ENCODE data around the gene STK11. TPM values are rescaled to one million over a fixed set of nuclear protein-coding genes. Genes with fewer than 3 reads are reported as not detected.
A peak's percentile ranks its signal among the peaks of the same experiment; 100 is the strongest.

Gene STK11
- total and polyA plus RNA-seq, 5 donors from 2014 or later = 11.9 to 71.4 (median 22.0) TPM

- no peaks in the 10 kb centered on the region for H3K27me3 Mint-ChIP-seq
These were observed 22.8 kb downstream of the STK11 start for GRCh38 chr19:1228161-1228957.

GRCh38 chr19:1229056-1229923, 23.7 kb downstream of the STK11 start:
- DNase-seq (no peak), ATAC-seq (ENCODE audit: low read depth in 2 of 2) (no peak)
- Histone ChIP-seq H3K36me3 (ENCODE audit: control insufficient read depth, insufficient read depth, low read length) (no peaks in the 10 kb centered on the region), H3K4me3 (ENCODE audit: low read depth, low read length) (no peak overlapping the region), H3K27ac (ENCODE audit: insufficient read depth, low read length, poor library complexity, severe bottlenecking) (no peak overlapping the region), H3K9me3 (ENCODE audit: control insufficient read depth in 2 of 2, low read length in 2 of 2) (no peaks in the 10 kb centered on the region), H3K4me1 (ENCODE audit: control insufficient read depth, insufficient read depth, low read length, poor library complexity, severe bottlenecking) (no peaks in the 10 kb centered on the region), H3K27me3 (ENCODE audit: control insufficient read depth, insufficient read depth, low read length) (no peaks in the 10 kb centered on the region)
- no peaks in the 10 kb centered on the region for H3K27me3 Mint-ChIP-seq
- no peaks in the 10 kb centered on the region for H3K9me3 Mint-ChIP-seq
- peaks cover 0 to 2% (median 0%) of the 10 kb centered on the region in 4 donors for H3K4me1 Mint-ChIP-seq
- H3K36me3 Mint-ChIP-seq = no peaks in the 10 kb centered on the region
- H3K4me3 Mint-ChIP-seq = no peak overlapping the region
- H3K27ac Mint-ChIP-seq = no peak overlapping the region

More at GRCh38 chr19:1228161-1228957, 22.8 kb downstream of the STK11 start:
- Mint-ChIP-seq H3K4me1 (peaks cover 0 to 2% (median 0%) of the 10 kb centered on the region in 4 donors), H3K36me3 (no peaks in the 10 kb centered on the region), H3K9me3 (no peaks in the 10 kb centered on the region), H3K4me3 (no peak overlapping the region), H3K27ac (no peak overlapping the region)
- ATAC-seq (ENCODE audit: low read depth in 2 of 2) (no peak), DNase-seq (no peak)
- no peaks in the 10 kb centered on the region for H3K9me3 ChIP-seq (ENCODE audit: control insufficient read depth in 2 of 2, low read length in 2 of 2)
- no peaks in the 10 kb centered on the region for H3K27me3 ChIP-seq (ENCODE audit: control insufficient read depth, insufficient read depth, low read length)
- no peaks in the 10 kb centered on the region for H3K4me1 ChIP-seq (ENCODE audit: control insufficient read depth, insufficient read depth, low read length, poor library complexity, severe bottlenecking)
- no peak overlapping the region for H3K4me3 ChIP-seq (ENCODE audit: low read depth, low read length)
- H3K36me3 ChIP-seq (ENCODE audit: control insufficient read depth, insufficient read depth, low read length) = no peaks in the 10 kb centered on the region
- H3K27ac ChIP-seq (ENCODE audit: insufficient read depth, low read length, poor library complexity, severe bottlenecking) = no peak overlapping the region

GRCh38 chr19:1229924-1230782, 24.6 kb downstream of the STK11 start:
- Mint-ChIP-seq H3K9me3 (no peaks in the 10 kb centered on the region), H3K36me3 (no peaks in the 10 kb centered on the region), H3K4me1 (peaks cover 0 to 2% (median 0%) of the 10 kb centered on the region in 4 donors), H3K4me3 (no peak overlapping the region), H3K27me3 (no peaks in the 10 kb centered on the region), H3K27ac (no peak overlapping the region)
- Histone ChIP-seq H3K4me3 (ENCODE audit: low read depth, low read length) (no peak overlapping the region), H3K4me1 (ENCODE audit: control insufficient read depth, insufficient read depth, low read length, poor library complexity, severe bottlenecking) (no peaks in the 10 kb centered on the region), H3K27ac (ENCODE audit: insufficient read depth, low read length, poor library complexity, severe bottlenecking) (no peak overlapping the region), H3K9me3 (ENCODE audit: control insufficient read depth in 2 of 2, low read length in 2 of 2) (no peaks in the 10 kb centered on the region), H3K27me3 (ENCODE audit: control insufficient read depth, insufficient read depth, low read length) (no peaks in the 10 kb centered on the region), H3K36me3 (ENCODE audit: control insufficient read depth, insufficient read depth, low read length) (no peaks in the 10 kb centered on the region)
- DNase-seq (no peak), ATAC-seq (ENCODE audit: low read depth in 2 of 2) (no peak)

- DNase-seq = no peak
- no peaks in the 10 kb centered on the region for H3K27me3 Mint-ChIP-seq
These were observed 25.4 kb downstream of the STK11 start for GRCh38 chr19:1230783-1231489.

GRCh38 chr19:1231729-1232637, 26.4 kb downstream of the STK11 start:
- H3K9me3 ChIP-seq (ENCODE audit: control insufficient read depth in 2 of 2, low read length in 2 of 2) = no peaks in the 10 kb centered on the region
- H3K4me1 Mint-ChIP-seq = peaks cover 0 to 2% (median 0%) of the 10 kb centered on the region in 4 donors
- H3K27ac Mint-ChIP-seq = peak overlapping the region in 1 of 3 donors; percentile 86
- H3K27me3 Mint-ChIP-seq = no peaks in the 10 kb centered on the region
- peak overlapping the region in 1 of 4 donors; percentile 62 for H3K4me3 Mint-ChIP-seq
- no peak overlapping the region for H3K4me3 ChIP-seq (ENCODE audit: low read depth, low read length)
- H3K36me3 Mint-ChIP-seq = no peaks in the 10 kb centered on the region
- H3K9me3 Mint-ChIP-seq = no peaks in the 10 kb centered on the region
- no peak for DNase-seq
- peaks cover 2% of the 10 kb centered on the region for H3K4me1 ChIP-seq (ENCODE audit: control insufficient read depth, insufficient read depth, low read length, poor library complexity, severe bottlenecking)
- no peaks in the 10 kb centered on the region for H3K27me3 ChIP-seq (ENCODE audit: control insufficient read depth, insufficient read depth, low read length)
- no peaks in the 10 kb centered on the region for H3K36me3 ChIP-seq (ENCODE audit: control insufficient read depth, insufficient read depth, low read length)
- H3K27ac ChIP-seq (ENCODE audit: insufficient read depth, low read length, poor library complexity, severe bottlenecking) = no peak overlapping the region
- ATAC-seq (ENCODE audit: low read depth in 2 of 2) = no peak

More at GRCh38 chr19:1230783-1231489, 25.4 kb downstream of the STK11 start:
- H3K4me3 ChIP-seq (ENCODE audit: low read depth, low read length) = no peak overlapping the region
- no peak overlapping the region for H3K27ac Mint-ChIP-seq
- peaks cover 0 to 2% (median 0%) of the 10 kb centered on the region in 4 donors for H3K4me1 Mint-ChIP-seq
- H3K9me3 ChIP-seq (ENCODE audit: control insufficient read depth in 2 of 2, low read length in 2 of 2) = no peaks in the 10 kb centered on the region
- H3K36me3 Mint-ChIP-seq = no peaks in the 10 kb centered on the region
- no peaks in the 10 kb centered on the region for H3K36me3 ChIP-seq (ENCODE audit: control insufficient read depth, insufficient read depth, low read length)
- no peak overlapping the region for H3K27ac ChIP-seq (ENCODE audit: insufficient read depth, low read length, poor library complexity, severe bottlenecking)
- H3K4me3 Mint-ChIP-seq = no peak overlapping the region
- H3K9me3 Mint-ChIP-seq = no peaks in the 10 kb centered on the region
- H3K27me3 ChIP-seq (ENCODE audit: control insufficient read depth, insufficient read depth, low read length) = no peaks in the 10 kb centered on the region
- ATAC-seq (ENCODE audit: low read depth in 2 of 2) = no peak
- H3K4me1 ChIP-seq (ENCODE audit: control insufficient read depth, insufficient read depth, low read length, poor library complexity, severe bottlenecking) = no peaks in the 10 kb centered on the region

GRCh38 chr19:1232652-1233072, 27.1 kb downstream of the STK11 start:
- DNase-seq (no peak), ATAC-seq (ENCODE audit: low read depth in 2 of 2) (no peak)
- Histone ChIP-seq H3K27me3 (ENCODE audit: control insufficient read depth, insufficient read depth, low read length) (no peaks in the 10 kb centered on the region), H3K4me3 (ENCODE audit: low read depth, low read length) (no peak overlapping the region), H3K4me1 (ENCODE audit: control insufficient read depth, insufficient read depth, low read length, poor library complexity, severe bottlenecking) (peaks cover 7% of the 10 kb centered on the region), H3K27ac (ENCODE audit: insufficient read depth, low read length, poor library complexity, severe bottlenecking) (no peak overlapping the region), H3K36me3 (ENCODE audit: control insufficient read depth, insufficient read depth, low read length) (no peaks in the 10 kb centered on the region), H3K9me3 (ENCODE audit: control insufficient read depth in 2 of 2, low read length in 2 of 2) (no peaks in the 10 kb centered on the region)
- Mint-ChIP-seq H3K36me3 (no peaks in the 10 kb centered on the region), H3K4me1 (peaks cover 0 to 2% (median 0%) of the 10 kb centered on the region in 4 donors), H3K27ac (no peak overlapping the region), H3K9me3 (no peaks in the 10 kb centered on the region), H3K27me3 (no peaks in the 10 kb centered on the region), H3K4me3 (peak overlapping the region in 1 of 4 donors; percentile 62)

All from CD4-positive, CD25-positive, alpha-beta regulatory T cell (primary cell).